HEK293 (cell line): Measurements from ENCODE around the gene MYL12A.

ENCODE experiments used
- CTCF ChIA-PET: fragments of 350-600 bp; formaldehyde crosslinking; extraction: SDS; loops from one replicate; lab custom pipeline; 2021; ENCODE audit warnings: antibody characterized with exemption; lab: Yijun Ruan, JAX
- POLR2A ChIA-PET: fragments of 300-600 bp; formaldehyde crosslinking; extraction: SDS; loops from one replicate; lab custom pipeline; 2020; ENCODE audit warnings: antibody characterized with exemption, inconsistent platforms; lab: Yijun Ruan, JAX
- H3K27ac ChIP-seq: fragments of 200-500 bp; sonication (Bioruptor generic); 2 replicates; pipeline ENCODE4 v1.5.1; 2014; ENCODE audit warnings: low read depth, low read length, control low read depth, inconsistent platforms; ENCODE audit errors: extremely low read depth
- H3K36me3 ChIP-seq, 2 experiments: fragments of 200-500 bp in 1 of 2; sonication (Bioruptor generic) in 1 of 2; 1 replicate in 1 of 2; 2 replicates in 1 of 2; pipeline ENCODE4 v1.5.1; 2014 to 2017; ENCODE audit warnings: inconsistent platforms in 2 of 2, low read length in 2 of 2; ENCODE audit not compliant: control insufficient read depth in 2 of 2, insufficient read depth in 1 of 2
- H3K4me1 ChIP-seq: fragments of 200-500 bp; sonication (Bioruptor generic); 2 replicates; pipeline ENCODE4 v1.5.1; 2014; ENCODE audit warnings: mild to moderate bottlenecking, low read length, inconsistent platforms; ENCODE audit not compliant: control insufficient read depth, insufficient read depth
- H3K4me3 ChIP-seq: 2 replicates; pipeline ENCODE4 v1.5.1; 2011; ENCODE audit warnings: low read depth, mild to moderate bottlenecking, control low read depth, low read length, moderate library complexity
- H3K9me3 ChIP-seq: fragments of 200-500 bp; sonication (Bioruptor generic); 2 replicates; pipeline ENCODE4 v1.5.1; 2014; ENCODE audit warnings: low read depth, low read length, inconsistent platforms; ENCODE audit not compliant: control insufficient read depth, insufficient read depth
- KLF10 ChIP-seq: fragments of 450-650 bp; IDR thresholded peaks from 2 replicates; pipeline ENCODE4 v1.5.1; 2018; ENCODE audit warnings: missing biosample characterization, mild to moderate bottlenecking, missing genetic modification characterization
- KLF7 ChIP-seq: fragments of 450-650 bp; formaldehyde crosslinking; IDR thresholded peaks from 2 replicates; pipeline ENCODE4 v1.5.1; 2016; ENCODE audit warnings: missing biosample characterization, missing genetic modification characterization, borderline replicate concordance
- MEIS1 ChIP-seq: sonication (generic); formaldehyde crosslinking; IDR thresholded peaks from 2 replicates; pipeline ENCODE4 v1.8.1; 2022; ENCODE audit warnings: missing genetic modification reagents, mild to moderate bottlenecking, borderline replicate concordance
- ZBTB1 ChIP-seq: fragments of 450-650 bp; formaldehyde crosslinking; IDR thresholded peaks from 2 replicates; pipeline ENCODE4 v1.5.1; 2016; ENCODE audit warnings: missing biosample characterization, missing genetic modification characterization
- ZBTB8A ChIP-seq: fragments of 450-650 bp; formaldehyde crosslinking; IDR thresholded peaks from 2 replicates; pipeline ENCODE4 v1.5.1; 2016; ENCODE audit warnings: missing biosample characterization, missing genetic modification characterization
- ZFP3 ChIP-seq: fragments of 450-650 bp; formaldehyde crosslinking; IDR thresholded peaks from 2 replicates; pipeline ENCODE4 v1.5.1; 2016; ENCODE audit warnings: low read depth, missing biosample characterization, missing genetic modification characterization
- ZNF121 ChIP-seq: fragments of 450-650 bp; formaldehyde crosslinking; IDR thresholded peaks from 2 replicates; pipeline ENCODE4 v1.5.1; 2016; ENCODE audit warnings: missing biosample characterization, missing genetic modification characterization
- ZNF157 ChIP-seq: fragments of 450-650 bp; formaldehyde crosslinking; IDR thresholded peaks from 2 replicates; pipeline ENCODE4 v1.5.1; 2016; ENCODE audit warnings: missing biosample characterization, missing genetic modification characterization
- ZNF169 ChIP-seq: fragments of 450-650 bp; formaldehyde crosslinking; IDR thresholded peaks from 2 replicates; pipeline ENCODE4 v1.5.1; 2016; ENCODE audit warnings: missing biosample characterization, missing genetic modification characterization
- ZNF24 ChIP-seq: fragments of 450-650 bp; formaldehyde crosslinking; IDR thresholded peaks from 2 replicates; pipeline ENCODE4 v1.5.1; 2016; ENCODE audit warnings: missing biosample characterization, missing genetic modification characterization
- ZNF248 ChIP-seq: fragments of 450-650 bp; formaldehyde crosslinking; IDR thresholded peaks from 2 replicates; pipeline ENCODE4 v1.5.1; 2017; ENCODE audit warnings: missing biosample characterization, missing genetic modification characterization
- ZNF292 ChIP-seq: fragments of 450-650 bp; formaldehyde crosslinking; IDR thresholded peaks from 2 replicates; pipeline ENCODE4 v1.5.1; 2016; ENCODE audit warnings: low read depth, missing biosample characterization, missing genetic modification characterization, borderline replicate concordance
- ZNF324 ChIP-seq: fragments of 450-650 bp; formaldehyde crosslinking; IDR thresholded peaks from 2 replicates; pipeline ENCODE4 v1.5.1; 2016; ENCODE audit warnings: missing biosample characterization, missing genetic modification characterization
- ZNF596 ChIP-seq: fragments of 450-650 bp; IDR thresholded peaks from 2 replicates; pipeline ENCODE4 v1.5.0; 2018; ENCODE audit warnings: missing biosample characterization, mild to moderate bottlenecking, missing genetic modification characterization, moderate library complexity
- ZNF624 ChIP-seq: fragments of 450-650 bp; formaldehyde crosslinking; IDR thresholded peaks from 2 replicates; pipeline ENCODE4 v1.5.1; 2017; ENCODE audit warnings: missing biosample characterization, missing genetic modification characterization
- ZNF837 ChIP-seq: fragments of 450-650 bp; formaldehyde crosslinking; IDR thresholded peaks from 2 replicates; pipeline ENCODE4 v1.5.1; 2016; ENCODE audit warnings: missing biosample characterization, missing genetic modification characterization
- TF ChIP-seq, protein P1 (sequence below): fragments of 450-650 bp; formaldehyde crosslinking; IDR thresholded peaks from 2 replicates; pipeline ENCODE4 v1.5.1; 2016; ENCODE audit warnings: missing biosample characterization, missing genetic modification characterization, low read depth
- TF ChIP-seq, protein P2 (sequence below): fragments of 450-650 bp; formaldehyde crosslinking; IDR thresholded peaks from 2 replicates; pipeline ENCODE4 v1.5.1; 2016; ENCODE audit warnings: missing biosample characterization, missing genetic modification characterization
- TF ChIP-seq, protein P3 (sequence below): fragments of 450-650 bp; formaldehyde crosslinking; IDR thresholded peaks from 2 replicates; pipeline ENCODE4 v1.5.1; 2016; ENCODE audit warnings: missing biosample characterization, missing genetic modification characterization, borderline replicate concordance
- TF ChIP-seq, protein P4 (sequence below): fragments of 450-650 bp; formaldehyde crosslinking; IDR thresholded peaks from 2 replicates; pipeline ENCODE4 v1.5.1; 2016; ENCODE audit warnings: missing biosample characterization, missing genetic modification characterization
- TF ChIP-seq, protein P5 (sequence below): fragments of 450-650 bp; formaldehyde crosslinking; IDR thresholded peaks from 2 replicates; pipeline ENCODE4 v1.5.1; 2016; ENCODE audit warnings: missing biosample characterization, missing genetic modification characterization

The MYL12A gene

DNA sequence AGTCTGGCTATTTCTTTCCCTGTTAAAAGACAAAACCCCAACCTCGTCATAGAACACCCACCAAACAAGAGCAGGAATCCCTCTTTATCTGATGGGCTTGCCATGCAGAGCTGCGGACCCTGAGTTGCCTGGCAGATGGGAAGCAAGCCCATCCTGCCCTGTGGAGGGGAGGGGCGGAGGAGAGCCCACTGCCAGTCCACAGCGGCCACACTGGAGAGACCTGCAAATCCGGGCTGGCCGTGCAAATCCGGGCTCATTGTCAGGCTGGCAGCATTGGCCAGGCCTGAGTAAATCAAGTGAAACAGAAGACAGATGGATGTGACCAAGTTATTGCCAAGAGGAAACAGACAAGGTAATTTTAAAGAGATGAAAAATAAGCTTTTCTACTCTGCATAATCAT lies 36.3 kb downstream of the MYL12A start:
- POLR2A ChIA-PET: interaction anchor here (0.6 kb wide), 1 partner anchor 411 kb away, joined by 3 read pairs; no protein-coding TSS in a partner anchor
- H3K36me3 ChIP-seq: no peaks in the 10 kb centered on the region
- CTCF ChIA-PET: interaction anchor here (0.5 to 8.1 kb wide), 12 partner anchors 14 to 592 kb away, joined by 3 to 167 read pairs (median 5); no protein-coding TSS in a partner anchor

DNA sequence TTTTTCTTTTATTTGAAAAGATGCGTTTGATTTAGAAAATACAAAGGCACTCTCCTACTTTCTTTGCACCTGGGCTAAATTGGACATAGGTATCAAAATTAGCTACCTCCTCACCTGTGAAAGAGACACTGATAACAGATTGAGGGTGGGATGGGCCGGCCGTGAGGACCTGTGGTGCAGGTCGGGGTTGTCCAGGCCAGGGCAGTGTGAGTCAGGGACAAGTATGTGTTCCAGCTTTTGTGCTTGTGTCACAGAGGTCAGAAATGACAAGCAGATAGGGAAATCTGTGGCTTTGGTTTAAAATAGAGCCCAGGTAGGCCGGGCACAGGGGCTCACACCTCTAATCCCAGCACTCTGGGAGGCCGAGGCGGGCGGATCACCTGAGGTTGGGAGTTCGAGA lies 36.9 kb downstream of the MYL12A start:
- H3K36me3 ChIP-seq: no peaks in the 10 kb centered on the region
- no peak overlapping the region for H3K27ac ChIP-seq
- ChIA-PET POLR2A (interaction anchor here (0.6 kb wide), 1 partner anchor 410 kb away, joined by 3 read pairs; no protein-coding TSS in a partner anchor), CTCF (interaction anchor here (0.6 to 8.1 kb wide), 10 partner anchors 13 to 585 kb away, joined by 3 to 167 read pairs (median 7); no protein-coding TSS in a partner anchor)
- H3K4me1 ChIP-seq: no peaks in the 10 kb centered on the region
- no peaks in the 10 kb centered on the region for H3K9me3 ChIP-seq
- no peak overlapping the region for H3K4me3 ChIP-seq
- TF ChIP-seq ZNF121 (no peak), ZNF324 (no peak), KLF7 (tag by site-specific recombination) (no peak), ZNF624 (tag by site-specific recombination) (no peak), ZNF169 (tag by site-specific recombination) (no peak), ZNF292 (tag by site-specific recombination) (no peak), KLF10 (tag by site-specific recombination) (no peak), ZBTB8A (tag by site-specific recombination) (no peak), ZNF157 (no peak), MEIS1 (no peak), ZNF596 (no peak)
- TF ChIP-seq, protein P1, sequence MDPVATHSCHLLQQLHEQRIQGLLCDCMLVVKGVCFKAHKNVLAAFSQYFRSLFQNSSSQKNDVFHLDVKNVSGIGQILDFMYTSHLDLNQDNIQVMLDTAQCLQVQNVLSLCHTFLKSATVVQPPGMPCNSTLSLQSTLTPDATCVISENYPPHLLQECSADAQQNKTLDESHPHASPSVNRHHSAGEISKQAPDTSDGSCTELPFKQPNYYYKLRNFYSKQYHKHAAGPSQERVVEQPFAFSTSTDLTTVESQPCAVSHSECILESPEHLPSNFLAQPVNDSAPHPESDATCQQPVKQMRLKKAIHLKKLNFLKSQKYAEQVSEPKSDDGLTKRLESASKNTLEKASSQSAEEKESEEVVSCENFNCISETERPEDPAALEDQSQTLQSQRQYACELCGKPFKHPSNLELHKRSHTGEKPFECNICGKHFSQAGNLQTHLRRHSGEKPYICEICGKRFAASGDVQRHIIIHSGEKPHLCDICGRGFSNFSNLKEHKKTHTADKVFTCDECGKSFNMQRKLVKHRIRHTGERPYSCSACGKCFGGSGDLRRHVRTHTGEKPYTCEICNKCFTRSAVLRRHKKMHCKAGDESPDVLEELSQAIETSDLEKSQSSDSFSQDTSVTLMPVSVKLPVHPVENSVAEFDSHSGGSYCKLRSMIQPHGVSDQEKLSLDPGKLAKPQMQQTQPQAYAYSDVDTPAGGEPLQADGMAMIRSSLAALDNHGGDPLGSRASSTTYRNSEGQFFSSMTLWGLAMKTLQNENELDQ: no peak
- TF ChIP-seq, protein P2, sequence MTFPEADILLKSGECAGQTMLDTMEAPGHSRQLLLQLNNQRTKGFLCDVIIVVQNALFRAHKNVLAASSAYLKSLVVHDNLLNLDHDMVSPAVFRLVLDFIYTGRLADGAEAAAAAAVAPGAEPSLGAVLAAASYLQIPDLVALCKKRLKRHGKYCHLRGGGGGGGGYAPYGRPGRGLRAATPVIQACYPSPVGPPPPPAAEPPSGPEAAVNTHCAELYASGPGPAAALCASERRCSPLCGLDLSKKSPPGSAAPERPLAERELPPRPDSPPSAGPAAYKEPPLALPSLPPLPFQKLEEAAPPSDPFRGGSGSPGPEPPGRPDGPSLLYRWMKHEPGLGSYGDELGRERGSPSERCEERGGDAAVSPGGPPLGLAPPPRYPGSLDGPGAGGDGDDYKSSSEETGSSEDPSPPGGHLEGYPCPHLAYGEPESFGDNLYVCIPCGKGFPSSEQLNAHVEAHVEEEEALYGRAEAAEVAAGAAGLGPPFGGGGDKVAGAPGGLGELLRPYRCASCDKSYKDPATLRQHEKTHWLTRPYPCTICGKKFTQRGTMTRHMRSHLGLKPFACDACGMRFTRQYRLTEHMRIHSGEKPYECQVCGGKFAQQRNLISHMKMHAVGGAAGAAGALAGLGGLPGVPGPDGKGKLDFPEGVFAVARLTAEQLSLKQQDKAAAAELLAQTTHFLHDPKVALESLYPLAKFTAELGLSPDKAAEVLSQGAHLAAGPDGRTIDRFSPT (tag by site-specific recombination): no peak
- TF ChIP-seq, protein P3, sequence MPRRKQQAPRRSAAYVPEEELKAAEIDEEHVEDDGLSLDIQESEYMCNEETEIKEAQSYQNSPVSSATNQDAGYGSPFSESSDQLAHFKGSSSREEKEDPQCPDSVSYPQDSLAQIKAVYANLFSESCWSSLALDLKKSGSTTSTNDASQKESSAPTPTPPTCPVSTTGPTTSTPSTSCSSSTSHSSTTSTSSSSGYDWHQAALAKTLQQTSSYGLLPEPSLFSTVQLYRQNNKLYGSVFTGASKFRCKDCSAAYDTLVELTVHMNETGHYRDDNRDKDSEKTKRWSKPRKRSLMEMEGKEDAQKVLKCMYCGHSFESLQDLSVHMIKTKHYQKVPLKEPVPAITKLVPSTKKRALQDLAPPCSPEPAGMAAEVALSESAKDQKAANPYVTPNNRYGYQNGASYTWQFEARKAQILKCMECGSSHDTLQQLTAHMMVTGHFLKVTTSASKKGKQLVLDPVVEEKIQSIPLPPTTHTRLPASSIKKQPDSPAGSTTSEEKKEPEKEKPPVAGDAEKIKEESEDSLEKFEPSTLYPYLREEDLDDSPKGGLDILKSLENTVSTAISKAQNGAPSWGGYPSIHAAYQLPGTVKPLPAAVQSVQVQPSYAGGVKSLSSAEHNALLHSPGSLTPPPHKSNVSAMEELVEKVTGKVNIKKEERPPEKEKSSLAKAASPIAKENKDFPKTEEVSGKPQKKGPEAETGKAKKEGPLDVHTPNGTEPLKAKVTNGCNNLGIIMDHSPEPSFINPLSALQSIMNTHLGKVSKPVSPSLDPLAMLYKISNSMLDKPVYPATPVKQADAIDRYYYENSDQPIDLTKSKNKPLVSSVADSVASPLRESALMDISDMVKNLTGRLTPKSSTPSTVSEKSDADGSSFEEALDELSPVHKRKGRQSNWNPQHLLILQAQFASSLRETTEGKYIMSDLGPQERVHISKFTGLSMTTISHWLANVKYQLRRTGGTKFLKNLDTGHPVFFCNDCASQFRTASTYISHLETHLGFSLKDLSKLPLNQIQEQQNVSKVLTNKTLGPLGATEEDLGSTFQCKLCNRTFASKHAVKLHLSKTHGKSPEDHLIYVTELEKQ (tag by site-specific recombination): no peak

More for the DNA sequence above, 36.3 kb downstream of the MYL12A start:
- TF ChIP-seq ZBTB1 (tag by site-specific recombination) (no peak), ZNF837 (tag by site-specific recombination) (no peak), ZNF24 (tag by site-specific recombination) (no peak), ZFP3 (tag by site-specific recombination) (no peak), ZNF248 (no peak)
- TF ChIP-seq, protein P4, sequence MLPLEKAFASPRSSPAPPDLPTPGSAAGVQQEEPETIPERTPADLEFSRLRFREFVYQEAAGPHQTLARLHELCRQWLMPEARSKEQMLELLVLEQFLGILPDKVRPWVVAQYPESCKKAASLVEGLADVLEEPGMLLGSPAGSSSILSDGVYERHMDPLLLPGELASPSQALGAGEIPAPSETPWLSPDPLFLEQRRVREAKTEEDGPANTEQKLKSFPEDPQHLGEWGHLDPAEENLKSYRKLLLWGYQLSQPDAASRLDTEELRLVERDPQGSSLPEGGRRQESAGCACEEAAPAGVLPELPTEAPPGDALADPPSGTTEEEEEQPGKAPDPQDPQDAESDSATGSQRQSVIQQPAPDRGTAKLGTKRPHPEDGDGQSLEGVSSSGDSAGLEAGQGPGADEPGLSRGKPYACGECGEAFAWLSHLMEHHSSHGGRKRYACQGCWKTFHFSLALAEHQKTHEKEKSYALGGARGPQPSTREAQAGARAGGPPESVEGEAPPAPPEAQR (tag by site-specific recombination): no peak
- TF ChIP-seq, protein P5, sequence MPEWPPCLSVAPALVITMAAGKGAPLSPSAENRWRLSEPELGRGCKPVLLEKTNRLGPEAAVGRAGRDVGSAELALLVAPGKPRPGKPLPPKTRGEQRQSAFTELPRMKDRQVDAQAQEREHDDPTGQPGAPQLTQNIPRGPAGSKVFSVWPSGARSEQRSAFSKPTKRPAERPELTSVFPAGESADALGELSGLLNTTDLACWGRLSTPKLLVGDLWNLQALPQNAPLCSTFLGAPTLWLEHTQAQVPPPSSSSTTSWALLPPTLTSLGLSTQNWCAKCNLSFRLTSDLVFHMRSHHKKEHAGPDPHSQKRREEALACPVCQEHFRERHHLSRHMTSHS (tag by site-specific recombination): no peak
- Histone ChIP-seq H3K27ac (no peak overlapping the region), H3K9me3 (no peaks in the 10 kb centered on the region), H3K4me1 (no peaks in the 10 kb centered on the region), H3K4me3 (no peak overlapping the region)
